ENCODE measurements around the gene ABCA13.

ABCA13 gene

DNA sequence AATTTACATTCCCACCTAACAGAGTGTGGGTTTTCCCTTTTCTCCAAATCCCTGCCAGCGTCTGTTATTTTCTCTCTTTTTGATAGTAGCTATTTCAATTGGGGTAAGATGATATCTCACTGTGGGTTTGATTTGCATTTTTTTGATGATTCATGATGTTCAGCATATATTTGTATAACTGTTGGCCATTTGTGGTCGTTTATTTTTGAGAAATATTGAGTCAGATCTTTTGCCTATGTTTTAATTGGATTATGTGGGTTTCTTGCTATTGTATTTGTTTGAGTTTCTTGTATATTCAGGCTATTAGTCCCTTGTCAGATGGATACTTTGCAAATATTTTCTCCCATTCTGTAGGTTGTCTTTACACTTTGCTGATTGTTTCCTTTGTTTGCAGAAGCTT lies 193.8 kb downstream of the ABCA13 start:
- DNase-seq (ENCODE audit: low read depth in 2 of 2): no peak

DNA sequence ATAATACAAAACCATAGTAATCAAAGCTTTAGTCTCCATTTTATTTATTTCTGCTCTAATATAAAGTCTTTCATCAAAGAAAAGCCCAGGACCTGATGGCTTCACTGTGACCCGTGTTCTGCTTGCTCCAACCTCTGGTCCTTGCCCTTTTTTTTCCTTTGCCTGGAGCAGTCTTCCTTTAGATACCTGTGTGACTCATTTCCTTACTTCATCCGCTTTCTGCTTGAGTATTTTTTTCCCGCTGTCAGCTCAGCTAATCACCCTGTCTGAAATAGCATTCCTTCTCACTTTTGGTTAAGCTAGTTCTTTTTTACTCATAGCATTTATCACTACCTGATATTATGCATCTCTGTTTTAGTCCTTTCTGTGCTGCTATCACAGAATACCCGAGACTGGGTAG lies 194.8 kb downstream of the ABCA13 start:
- no peak for DNase-seq (ENCODE audit: low read depth in 2 of 2)

- DNase-seq (ENCODE audit: low read depth in 2 of 2): no peak
Measured at GRCh38 chr7:48376263-48376662, 205.0 kb downstream of the ABCA13 start.

GRCh38 chr7:48380921-48381320 lies 209.7 kb downstream of the ABCA13 start:
- DNase-seq (ENCODE audit: low read depth in 2 of 2): no peak

DNA sequence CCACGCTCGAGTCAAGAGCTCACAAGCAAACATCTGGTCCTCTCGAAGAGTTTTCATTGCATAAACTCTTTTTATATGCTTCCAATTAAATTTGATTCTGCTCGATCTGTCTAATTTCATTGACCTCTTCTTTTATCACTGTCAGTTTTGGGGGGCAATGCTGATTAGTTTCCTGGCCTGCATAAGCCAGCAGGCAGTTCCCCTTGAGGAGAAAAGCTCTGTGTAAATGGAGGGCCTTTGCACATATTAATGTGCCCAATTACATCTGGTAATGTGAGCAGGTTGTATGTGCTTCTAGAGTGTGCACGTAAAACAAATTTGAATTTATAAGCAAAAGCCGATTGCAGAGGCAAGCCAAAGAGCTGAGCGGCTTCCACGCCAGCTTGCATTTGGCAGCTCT lies 210.3 kb downstream of the ABCA13 start:
- no peak for DNase-seq (ENCODE audit: low read depth in 2 of 2)

- no peak for DNase-seq (ENCODE audit: low read depth in 2 of 2)
Measured at GRCh38 chr7:48384180-48384752, 213.0 kb downstream of the ABCA13 start.

DNA sequence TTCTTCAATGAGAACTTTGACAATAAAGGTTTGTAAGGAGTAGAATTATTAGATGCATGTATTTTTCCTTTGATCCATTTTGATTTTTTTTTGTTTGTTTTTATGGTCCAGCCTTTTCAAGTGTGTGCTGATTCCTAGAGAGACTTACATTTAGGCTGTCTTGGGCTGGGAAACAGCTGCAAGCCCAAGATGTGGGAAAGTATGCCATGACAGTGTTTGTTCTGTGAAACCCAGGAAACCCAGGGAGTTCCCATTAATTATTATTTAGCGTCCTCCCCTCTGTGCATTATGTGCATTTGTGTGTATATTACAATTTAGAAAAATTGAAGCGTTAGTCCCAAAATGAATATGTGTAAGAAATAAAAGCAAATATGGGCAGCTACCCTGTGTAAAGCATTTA lies 216.7 kb downstream of the ABCA13 start:
- DNase-seq (ENCODE audit: low read depth in 2 of 2): no peak

DNA sequence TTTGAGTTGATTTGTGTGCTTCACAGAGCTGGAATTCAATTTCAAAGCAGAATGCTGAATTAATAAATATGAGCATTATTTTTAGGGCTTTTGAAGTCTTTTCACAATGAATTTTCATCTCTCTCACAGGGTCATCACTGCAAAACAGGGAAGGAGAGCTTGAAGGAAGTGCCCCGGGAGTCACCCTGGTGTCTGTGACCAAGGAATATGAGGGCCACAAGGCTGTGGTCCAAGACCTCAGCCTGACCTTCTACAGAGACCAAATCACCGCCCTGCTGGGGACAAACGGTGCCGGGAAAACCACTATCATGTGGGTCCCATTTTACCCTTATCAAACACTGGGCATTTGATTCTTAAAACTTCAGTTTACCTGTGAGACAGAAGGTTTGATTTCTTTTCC lies 217.7 kb downstream of the ABCA13 start:
- no peak for DNase-seq (ENCODE audit: low read depth in 2 of 2)

GRCh38 chr7:48389977-48390376 lies 218.7 kb downstream of the ABCA13 start:
- DNase-seq (ENCODE audit: low read depth in 2 of 2): no peak

DNA sequence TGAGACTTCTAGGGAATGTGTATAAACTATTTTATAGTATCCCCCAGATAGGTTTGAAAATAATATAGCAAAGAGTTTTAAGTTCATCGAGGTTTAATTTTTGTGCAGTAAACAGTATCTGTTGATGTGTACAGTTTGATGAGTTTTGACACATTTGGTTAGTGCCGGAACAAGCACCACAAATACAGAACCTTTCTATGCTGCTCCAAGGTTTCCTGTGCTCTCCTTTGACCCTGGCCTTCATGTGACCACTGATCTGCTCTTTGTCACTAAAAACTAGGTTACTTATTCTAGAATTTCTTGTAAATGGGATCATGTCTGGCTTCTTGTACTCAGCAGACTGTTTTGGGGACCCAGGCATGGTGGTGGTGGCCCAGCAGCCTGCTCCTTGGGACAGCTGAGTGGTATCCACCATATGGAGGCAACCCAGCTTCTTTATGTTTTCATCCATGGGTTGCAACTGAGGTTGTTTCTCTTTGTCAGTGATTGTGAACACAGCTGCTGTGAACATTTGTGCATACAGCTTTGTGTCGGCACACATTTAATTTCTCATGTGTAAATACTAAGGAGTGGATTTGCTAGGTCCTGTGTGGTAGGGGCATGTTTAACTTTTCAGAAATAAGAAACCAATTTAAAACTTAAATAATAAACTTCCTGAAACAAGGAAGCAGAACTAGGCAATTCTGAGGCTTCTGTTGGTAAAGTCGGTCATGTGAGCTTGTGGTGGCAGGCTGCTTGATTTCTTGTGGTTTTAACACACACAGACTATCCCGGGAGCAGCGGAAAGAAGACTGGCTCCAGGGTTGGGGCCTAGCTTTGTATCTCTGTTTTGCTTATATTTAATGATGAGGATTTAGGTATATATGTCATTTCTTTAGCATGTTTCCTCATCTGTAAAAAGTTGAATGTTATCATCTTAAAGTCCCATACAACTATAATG lies 219.4 kb downstream of the ABCA13 start:
- no peak for DNase-seq (ENCODE audit: low read depth in 2 of 2)

DNA sequence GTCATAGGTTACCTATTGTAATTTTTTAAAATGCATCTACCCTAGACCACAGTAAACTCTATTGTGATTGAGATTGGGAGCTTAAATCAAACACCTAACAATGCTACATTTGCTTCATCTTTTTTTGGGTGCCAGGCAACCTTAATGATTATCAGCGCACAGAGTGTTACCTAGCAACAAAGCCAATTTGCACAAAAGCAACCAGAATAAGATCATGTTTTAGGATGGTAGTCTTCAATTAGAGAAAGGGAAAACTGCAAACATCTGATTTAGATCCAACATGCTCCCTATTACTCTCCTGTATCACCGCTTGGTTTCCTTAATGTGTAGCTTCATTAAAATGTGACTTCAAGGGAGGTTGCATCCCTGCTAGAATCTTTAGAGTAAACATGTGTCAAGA lies 226.9 kb downstream of the ABCA13 start:
- no peak for DNase-seq (ENCODE audit: low read depth in 2 of 2)

- DNase-seq (ENCODE audit: low read depth in 2 of 2): no peak
Measured at GRCh38 chr7:48402721-48403120, 231.5 kb downstream of the ABCA13 start.

GRCh38 chr7:48408731-48409130 lies 237.5 kb downstream of the ABCA13 start:
- no peak for DNase-seq (ENCODE audit: low read depth in 2 of 2)

DNA sequence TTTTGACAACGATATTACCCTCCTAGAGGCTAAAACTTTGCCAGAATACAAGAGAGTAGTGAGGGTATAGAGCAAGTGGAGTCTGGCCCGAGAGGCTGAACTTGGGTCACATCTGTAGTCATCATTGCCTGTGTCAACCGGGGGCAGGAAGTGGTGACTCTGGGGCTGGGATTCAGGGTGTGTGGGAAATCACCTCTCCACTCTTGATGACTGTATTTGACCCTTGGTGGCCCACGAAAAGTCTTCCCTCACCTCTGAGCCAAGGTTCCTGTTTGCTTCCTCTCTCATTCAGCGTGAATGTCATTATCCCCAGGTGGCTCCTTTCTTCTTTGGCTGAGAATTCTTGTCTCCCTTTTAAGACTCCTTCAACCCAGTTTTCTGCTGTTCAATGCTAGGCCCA lies 240.4 kb downstream of the ABCA13 start:
- no peak for DNase-seq (ENCODE audit: low read depth in 2 of 2)

DNA sequence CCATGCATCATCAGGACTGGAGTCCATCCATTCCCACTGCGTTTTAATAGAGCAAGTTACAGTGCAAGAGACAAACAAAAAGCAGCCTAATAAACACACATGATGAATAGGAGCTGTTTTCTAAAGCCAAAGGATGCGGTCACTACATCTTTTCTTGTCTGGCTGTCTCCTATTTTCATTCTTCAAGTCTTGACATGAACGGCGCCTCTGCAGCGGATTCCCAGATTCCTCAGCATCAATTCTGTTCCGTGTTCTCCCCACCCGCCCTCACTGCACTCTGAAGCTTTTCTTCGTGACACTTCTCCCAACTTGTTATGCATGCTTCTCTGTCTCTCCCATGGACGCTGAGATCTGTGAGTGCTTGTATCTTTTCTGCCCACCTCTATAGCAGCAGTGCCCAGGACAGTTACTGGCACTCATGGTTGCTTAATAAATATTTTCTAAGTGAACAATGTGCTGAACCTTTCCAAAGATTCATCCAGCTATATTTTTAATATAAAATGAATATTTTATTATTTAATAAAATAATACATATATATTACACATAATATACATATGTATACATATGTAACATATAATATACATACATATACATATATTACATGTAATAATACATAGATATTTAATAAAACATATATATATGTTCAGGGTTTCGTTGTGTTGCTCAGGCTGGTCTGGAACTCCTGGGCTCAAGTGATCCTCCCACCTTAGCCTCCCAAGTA lies 242.9 kb downstream of the ABCA13 start:
- no peak for DNase-seq (ENCODE audit: low read depth in 2 of 2)

- DNase-seq (ENCODE audit: low read depth in 2 of 2): no peak
Measured at GRCh38 chr7:48416327-48416908, 245.2 kb downstream of the ABCA13 start.

DNA sequence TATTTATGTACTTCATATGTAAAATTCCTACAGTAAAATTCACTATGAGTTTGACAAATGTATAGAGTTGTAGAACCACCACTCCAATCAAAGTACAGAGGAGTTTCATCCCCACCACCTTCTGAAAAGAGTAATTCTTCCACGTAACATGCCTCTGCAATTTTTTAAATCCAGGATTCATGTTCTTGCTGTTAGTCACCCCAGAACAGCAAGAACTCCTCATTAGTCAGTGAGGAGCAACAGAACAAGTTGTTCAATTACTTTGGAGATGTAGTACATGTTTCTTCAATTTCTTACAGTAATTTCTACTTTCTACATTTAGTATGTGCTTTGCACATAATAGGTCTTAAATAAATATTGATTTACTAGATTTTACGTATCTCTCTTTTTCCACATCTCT lies 248.1 kb downstream of the ABCA13 start:
- DNase-seq (ENCODE audit: low read depth in 2 of 2): no peak

GRCh38 chr7:48420206-48420605 lies 248.9 kb downstream of the ABCA13 start:
- DNase-seq (ENCODE audit: low read depth in 2 of 2): no peak

GRCh38 chr7:48421357-48421756 lies 250.1 kb downstream of the ABCA13 start:
- no peak for DNase-seq (ENCODE audit: low read depth in 2 of 2)

DNA sequence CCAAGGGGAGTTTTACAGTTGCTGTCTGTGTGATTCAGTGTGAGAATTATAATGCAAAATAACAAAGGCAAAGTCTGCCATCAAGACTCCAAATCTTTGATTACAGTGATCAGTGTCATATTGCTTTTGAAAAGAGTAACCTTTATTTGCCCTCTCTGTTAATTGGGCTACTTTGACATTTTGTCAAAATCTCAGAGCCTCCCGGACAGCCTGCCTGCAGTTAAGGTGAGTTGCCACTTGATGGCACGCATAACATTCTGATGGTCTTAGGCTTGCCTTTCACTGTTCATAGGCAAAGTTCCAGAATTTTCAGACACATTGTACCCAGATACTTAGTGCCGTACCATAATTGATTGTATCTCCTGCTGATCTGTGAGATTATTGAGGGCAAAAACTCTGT lies 253.5 kb downstream of the ABCA13 start:
- no peak for DNase-seq (ENCODE audit: low read depth in 2 of 2)

GRCh38 chr7:48426331-48426965 lies 255.2 kb downstream of the ABCA13 start:
- no peak for DNase-seq (ENCODE audit: low read depth in 2 of 2)
